Loucy (cell line): ENCODE data around the gene LDHB.
"Not testable (repeated sequence)": the region's sequence is repeated elsewhere in the genome, so short reads cannot be mapped to it uniquely, and the experiment has no call there.

ENCODE experiments used
- H2AFZ ChIP-seq: fragments of 200-600 bp; sonication (generic); 2 replicates; pipeline ENCODE4 v1.6.0; 2016; ENCODE audit warnings: antibody characterized with exemption, mild to moderate bottlenecking, low read length, moderate library complexity
- H3F3A ChIP-seq: fragments of 200-600 bp; 2 replicates; pipeline ENCODE4 v1.6.0; 2016; ENCODE audit warnings: antibody characterized with exemption, low read depth, mild to moderate bottlenecking
- H3K27me3 ChIP-seq: fragments of 200-600 bp; sonication (generic); 2 replicates; pipeline ENCODE4 v1.6.1; 2014; ENCODE audit warnings: low read length, mild to moderate bottlenecking; ENCODE audit not compliant: insufficient read depth, poor library complexity, severe bottlenecking
- H3K36me3 ChIP-seq: fragments of 200-600 bp; sonication (generic); 2 replicates; pipeline ENCODE4 v1.6.1; 2016; ENCODE audit warnings: low read length; ENCODE audit not compliant: insufficient read depth
- H3K4me1 ChIP-seq: fragments of 200-600 bp; sonication (generic); 2 replicates; pipeline ENCODE4 v1.5.1; 2014; ENCODE audit warnings: low read length, mild to moderate bottlenecking; ENCODE audit not compliant: insufficient read depth, poor library complexity, severe bottlenecking
- H3K4me2 ChIP-seq: fragments of 200-600 bp; sonication (generic); 2 replicates; pipeline ENCODE4 v1.6.0; 2014; ENCODE audit warnings: antibody characterized with exemption, low read length, low read depth, mild to moderate bottlenecking; ENCODE audit not compliant: poor library complexity, severe bottlenecking
- H3K4me3 ChIP-seq: fragments of 200-600 bp; sonication (generic); 2 replicates; pipeline ENCODE4 v1.5.1; 2014; ENCODE audit warnings: low read length, mild to moderate bottlenecking, mixed read lengths; ENCODE audit not compliant: poor library complexity, severe bottlenecking
- H3K79me2 ChIP-seq: fragments of 200-600 bp; sonication (generic); 2 replicates; pipeline ENCODE4 v1.6.1; 2014; ENCODE audit warnings: low read length; ENCODE audit not compliant: insufficient read depth
- H3K9ac ChIP-seq: fragments of 200-600 bp; sonication (generic); 2 replicates; pipeline ENCODE4 v1.6.0; 2014; ENCODE audit warnings: mild to moderate bottlenecking, low read depth, low read length, moderate library complexity; ENCODE audit not compliant: poor library complexity, severe bottlenecking
- H3K9me2 ChIP-seq: fragments of 200-600 bp; sonication (generic); replicated peaks from 2 replicates; pipeline ENCODE4 v1.6.1; 2016; ENCODE audit warnings: low read depth, low read length, mixed read lengths
- H3K9me3 ChIP-seq: fragments of 200-600 bp; sonication (generic); 2 replicates; pipeline ENCODE4 v1.6.1; 2014; ENCODE audit warnings: mild to moderate bottlenecking, antibody characterized with exemption, low read length, low read depth; ENCODE audit not compliant: insufficient read depth
- H4K20me1 ChIP-seq: fragments of 200-600 bp; sonication (generic); 2 replicates; pipeline ENCODE4 v1.6.0; 2014; ENCODE audit warnings: antibody characterized with exemption, low read length, mild to moderate bottlenecking; ENCODE audit not compliant: insufficient read depth, poor library complexity, severe bottlenecking
- CTCF ChIP-seq: fragments of 200-600 bp; sonication (generic); conservative IDR thresholded peaks from 2 replicates; pipeline ENCODE4 v1.5.1; 2014; ENCODE audit warnings: mild to moderate bottlenecking, antibody characterized with exemption, low read length
- EZH2phosphoT487 ChIP-seq: fragments of 200-600 bp; IDR thresholded peaks from 2 replicates; pipeline ENCODE4 v1.6.1; 2018; ENCODE audit warnings: antibody characterized with exemption, mild to moderate bottlenecking, moderate library complexity, borderline replicate concordance

The LDHB gene

GRCh38 chr12:21647179-21647578 is 10.5 kb downstream of the LDHB start:
- Histone ChIP-seq H3K9me3 (no peaks in the 10 kb centered on the region), H3K36me3 (peaks cover 94% of the 10 kb centered on the region), H4K20me1 (peaks cover 69% of the 10 kb centered on the region), H3K4me2 (no peak overlapping the region), H3K79me2 (peaks cover 81% of the 10 kb centered on the region), H3K9ac (no peak overlapping the region), H3K27me3 (no peaks in the 10 kb centered on the region), H3F3A (no peaks in the 10 kb centered on the region), H3K9me2 (no peaks in the 10 kb centered on the region), H3K4me1 (peaks cover 28% of the 10 kb centered on the region), H3K4me3 (no peak overlapping the region), H2AFZ (no peak overlapping the region)
- TF ChIP-seq EZH2phosphoT487 (no peak), CTCF (no peak)

DNA sequence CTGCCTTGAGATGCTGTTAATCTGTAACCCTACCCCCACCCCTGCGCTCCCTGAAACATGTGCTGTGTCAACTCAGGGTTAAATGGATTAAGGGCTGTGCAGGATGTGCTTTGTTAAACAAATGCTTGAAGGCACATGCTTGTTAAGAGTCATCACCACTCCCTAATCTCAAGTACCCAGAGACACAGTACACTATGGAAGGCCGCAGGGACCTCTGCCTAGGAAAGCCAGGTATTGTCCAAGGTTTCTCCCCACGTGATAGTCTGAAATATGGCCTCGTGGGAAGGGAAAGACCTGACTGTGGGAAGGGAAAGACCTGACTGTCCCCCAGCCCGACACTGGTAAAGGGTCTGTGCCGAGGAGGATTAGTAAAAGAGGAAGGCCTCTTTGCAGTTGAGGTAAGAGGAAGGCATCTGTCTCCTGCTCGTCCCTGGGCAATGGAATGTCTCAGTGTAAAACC is 12.6 kb downstream of the LDHB start:
- H4K20me1 ChIP-seq = peaks cover 66% of the 10 kb centered on the region
- peaks cover 78% of the 10 kb centered on the region for H3K79me2 ChIP-seq
- H3K4me2 ChIP-seq = not testable (repeated sequence)

GRCh38 chr12:21644516-21644915 is 13.1 kb downstream of the LDHB start:
- no peaks in the 10 kb centered on the region for H3K9me3 ChIP-seq
- no peak for TF ChIP-seq CTCF
- no peak for TF ChIP-seq EZH2phosphoT487
- H3F3A ChIP-seq = no peaks in the 10 kb centered on the region
- H3K9me2 ChIP-seq = no peaks in the 10 kb centered on the region
- no peak overlapping the region for H3K4me3 ChIP-seq
- peaks cover 69% of the 10 kb centered on the region for H4K20me1 ChIP-seq
- no peak overlapping the region for H3K9ac ChIP-seq
- no peaks in the 10 kb centered on the region for H3K27me3 ChIP-seq
- H3K4me1 ChIP-seq = peaks cover 26% of the 10 kb centered on the region
- peaks cover 92% of the 10 kb centered on the region for H3K36me3 ChIP-seq
- peaks cover 76% of the 10 kb centered on the region for H3K79me2 ChIP-seq
- no peak overlapping the region for H2AFZ ChIP-seq
- peak overlapping the region; percentile 22 for H3K4me2 ChIP-seq

More for the DNA sequence above, 12.6 kb downstream of the LDHB start:
- not testable (repeated sequence) for H3K9me3 ChIP-seq, H2AFZ ChIP-seq, H3K27me3 ChIP-seq, H3K9me2 ChIP-seq, H3K4me3 ChIP-seq, H3F3A ChIP-seq, H3K9ac ChIP-seq
- Histone ChIP-seq H3K4me1 (peaks cover 25% of the 10 kb centered on the region), H3K36me3 (peaks cover 92% of the 10 kb centered on the region)

- H3K4me3 ChIP-seq = no peak overlapping the region
- H3K36me3 ChIP-seq = peaks cover 92% of the 10 kb centered on the region
- peak overlapping the region; percentile 22 for H3K4me2 ChIP-seq
- H3K9me2 ChIP-seq = no peaks in the 10 kb centered on the region
- no peak overlapping the region for H2AFZ ChIP-seq
- H3F3A ChIP-seq = no peaks in the 10 kb centered on the region
- no peaks in the 10 kb centered on the region for H3K9me3 ChIP-seq
- no peak overlapping the region for H3K9ac ChIP-seq
- no peak for TF ChIP-seq EZH2phosphoT487
- TF ChIP-seq CTCF = no peak
- H3K27me3 ChIP-seq = no peaks in the 10 kb centered on the region
- H3K79me2 ChIP-seq = peaks cover 71% of the 10 kb centered on the region
- peaks cover 30% of the 10 kb centered on the region for H3K4me1 ChIP-seq
- peaks cover 69% of the 10 kb centered on the region for H4K20me1 ChIP-seq
Measured at GRCh38 chr12:21643758-21644157, 13.9 kb downstream of the LDHB start.
